Measurements from ENCODE around the gene TCEANC2.

- TF ChIP-seq POLR2AphosphoS5 (IDR thresholded peaks at IDR 0.05; ENCODE audit: low read depth, low read length) (no peak), SIN3A (IDR thresholded peaks at IDR 0.05; ENCODE audit: borderline replicate concordance, insufficient read depth, low read length) (no peak), FOXP2 (optimal IDR thresholded peaks at IDR 0.05; ENCODE audit: borderline replicate concordance, extremely low read depth, extremely low read length, insufficient read depth) (no peak)
Observed at GRCh38 chr1:54069791-54070170, 16.4 kb downstream of the TCEANC2 start.
